HepG2 (cell line): Measurements from ENCODE around the gene NRL. TPM values are rescaled to one million over a fixed set of nuclear protein-coding genes. Genes with fewer than 3 reads are reported as not detected.

Experiments
- ASH2L ChIP-seq: fragments of 300-600, 200-600 bp; sonication (generic); IDR thresholded peaks from 2 replicates; pipeline ENCODE4 v1.7.0; 2017; ENCODE audit warnings: low read depth, mild to moderate bottlenecking, moderate library complexity, mixed read lengths, low read length; ENCODE audit not compliant: insufficient read length
- FLYWCH1 ChIP-seq: sonication (generic); formaldehyde crosslinking; IDR thresholded peaks from 2 replicates; pipeline ENCODE4 v1.8.1; 2023; ENCODE audit warnings: mild to moderate bottlenecking, missing genetic modification reagents
- GFI1 ChIP-seq: sonication (generic); formaldehyde crosslinking; IDR thresholded peaks from 2 replicates; pipeline ENCODE4 v1.5.0; 2020; ENCODE audit warnings: missing genetic modification reagents, mild to moderate bottlenecking, borderline replicate concordance
- HDAC2 ChIP-seq: sonication (generic); formaldehyde crosslinking; IDR thresholded peaks from 2 replicates; pipeline ENCODE4 v1.4.0; 2020; ENCODE audit warnings: missing genetic modification reagents
- KDM4B ChIP-seq: sonication (generic); formaldehyde crosslinking; IDR thresholded peaks from 2 replicates; pipeline ENCODE4 v1.4.0; 2020; ENCODE audit warnings: missing genetic modification reagents
- KLF13 ChIP-seq: sonication (generic); formaldehyde crosslinking; IDR thresholded peaks from 2 replicates; pipeline ENCODE4 v1.4.0; 2020; ENCODE audit warnings: mild to moderate bottlenecking, missing genetic modification reagents
- KMT2A ChIP-seq: sonication (generic); formaldehyde crosslinking; IDR thresholded peaks from 2 replicates; pipeline ENCODE4 v1.4.0; 2020; ENCODE audit warnings: missing genetic modification reagents
- NR2F6 ChIP-seq, 2 experiments: IDR thresholded peaks; 2 replicates each; pipeline ENCODE4 v1.6.1; 2016; ENCODE audit warnings: antibody characterized with exemption in 1 of 2, mild to moderate bottlenecking in 1 of 2
- PRPF4 ChIP-seq: fragments of 200-400 bp; formaldehyde crosslinking; IDR thresholded peaks from 2 replicates; pipeline ENCODE4 v1.6.1; 2016; ENCODE audit warnings: low read length, low read depth; ENCODE audit not compliant: poor library complexity, severe bottlenecking
- SOX6 ChIP-seq, 2 experiments: fragments of 450-650 bp in 1 of 2; sonication (generic) in 1 of 2; formaldehyde crosslinking in 1 of 2; IDR thresholded peaks; 2 replicates each; pipeline versions ENCODE4 v1.4.0 to v1.6.1; 2017 to 2020; ENCODE audit warnings: antibody characterized with exemption in 1 of 2, mild to moderate bottlenecking in 1 of 2, missing genetic modification reagents in 1 of 2
- TOPORS ChIP-seq: sonication (generic); formaldehyde crosslinking; IDR thresholded peaks from 2 replicates; pipeline ENCODE4 v1.8.0; 2023; ENCODE audit warnings: mild to moderate bottlenecking, missing genetic modification reagents
- ZSCAN12 ChIP-seq: sonication (generic); formaldehyde crosslinking; IDR thresholded peaks from 2 replicates; pipeline ENCODE4 v1.9.0; 2021; ENCODE audit warnings: mild to moderate bottlenecking, missing genetic modification reagents
- polyA plus RNA-seq, 8 experiments: library from polyadenylated mRNA; depleted of rRNA in 3 of 8; stranded (reverse) in 7 of 8; unstranded in 1 of 8; fragments of >200 nt; fragmentation: Illumina TruSeq in 4 of 8; extraction: Trizol in 4 of 8; gene quantifications; 2 replicates each; pipeline versions ENCODE4 v1.2.1 to v1.2.3, GENCODE V29; 2011 to 2016; ENCODE audit warnings: low read depth in 4 of 8, missing spikeins in 1 of 8, mixed read lengths in 1 of 8; ENCODE audit not compliant: insufficient read depth in 1 of 8
- total RNA-seq, 5 experiments: library from RNA; depleted of rRNA; stranded (reverse); fragments of >200 nt; fragmentation: Illumina TruSeq; extraction: Trizol; gene quantifications; 2 replicates each; pipeline ENCODE4 v1.2.3, GENCODE V29; 2016; ENCODE audit warnings: low read depth in 1 of 5
- TF ChIP-seq, protein P1 (sequence below): sonication (generic); formaldehyde crosslinking; conservative IDR thresholded peaks from 2 replicates; pipeline ENCODE4 v1.4.0; 2020; ENCODE audit warnings: mild to moderate bottlenecking, missing genetic modification reagents, moderate library complexity
- TF ChIP-seq, protein P2 (sequence below): sonication (generic); IDR thresholded peaks from 2 replicates; pipeline ENCODE4 v1.6.1; 2016; ENCODE audit warnings: low read depth, borderline replicate concordance
- TF ChIP-seq, protein P3 (sequence below): sonication (generic); formaldehyde crosslinking; conservative IDR thresholded peaks from 2 replicates; pipeline ENCODE4 v1.8.1; 2023; ENCODE audit warnings: missing genetic modification reagents
- TF ChIP-seq, protein P4 (sequence below): sonication (generic); formaldehyde crosslinking; IDR thresholded peaks from 2 replicates; pipeline ENCODE4 v1.8.0; 2022; ENCODE audit warnings: mild to moderate bottlenecking, missing genetic modification reagents
- TF ChIP-seq, protein P5 (sequence below): IDR thresholded peaks from 2 replicates; pipeline ENCODE4 v1.6.1; 2016; ENCODE audit warnings: missing compliant biosample characterization, missing genetic modification reagents, borderline replicate concordance
- TF ChIP-seq, protein P6 (sequence below): sonication (generic); formaldehyde crosslinking; IDR thresholded peaks from 2 replicates; pipeline ENCODE4 v1.8.0; 2022; ENCODE audit warnings: low read depth, missing genetic modification reagents

The NRL gene
- total and polyA plus RNA-seq, 2 of the 13 experiments (the other 11 are each of a cell fraction or from before 2014, with no cell fraction given), result 2.5 to 4.7 TPM

DNA sequence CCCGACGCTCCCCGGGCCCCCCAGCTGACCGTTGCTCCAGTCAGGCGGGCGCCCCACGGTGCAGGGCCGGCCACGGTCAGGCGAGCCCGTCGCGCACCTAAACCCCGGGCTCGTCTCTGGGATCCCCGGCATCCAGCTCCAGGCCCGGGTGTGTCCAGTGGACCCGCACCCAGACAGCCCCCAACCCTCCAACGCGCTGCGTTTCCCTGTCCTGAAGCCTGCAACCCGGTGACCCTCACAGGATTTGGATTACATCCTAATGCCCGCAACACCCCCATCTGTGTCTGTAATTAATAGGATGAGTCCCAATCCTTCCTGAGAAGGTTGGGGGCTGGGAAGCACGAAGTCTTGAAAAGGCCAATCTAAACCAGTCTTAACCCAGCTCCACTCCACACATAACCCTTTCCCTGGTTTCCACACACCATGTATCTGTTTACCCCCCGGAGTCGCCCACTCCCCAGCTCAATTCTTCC lies 33.0 kb downstream of the NRL start (continued):
- TF ChIP-seq, protein P1, sequence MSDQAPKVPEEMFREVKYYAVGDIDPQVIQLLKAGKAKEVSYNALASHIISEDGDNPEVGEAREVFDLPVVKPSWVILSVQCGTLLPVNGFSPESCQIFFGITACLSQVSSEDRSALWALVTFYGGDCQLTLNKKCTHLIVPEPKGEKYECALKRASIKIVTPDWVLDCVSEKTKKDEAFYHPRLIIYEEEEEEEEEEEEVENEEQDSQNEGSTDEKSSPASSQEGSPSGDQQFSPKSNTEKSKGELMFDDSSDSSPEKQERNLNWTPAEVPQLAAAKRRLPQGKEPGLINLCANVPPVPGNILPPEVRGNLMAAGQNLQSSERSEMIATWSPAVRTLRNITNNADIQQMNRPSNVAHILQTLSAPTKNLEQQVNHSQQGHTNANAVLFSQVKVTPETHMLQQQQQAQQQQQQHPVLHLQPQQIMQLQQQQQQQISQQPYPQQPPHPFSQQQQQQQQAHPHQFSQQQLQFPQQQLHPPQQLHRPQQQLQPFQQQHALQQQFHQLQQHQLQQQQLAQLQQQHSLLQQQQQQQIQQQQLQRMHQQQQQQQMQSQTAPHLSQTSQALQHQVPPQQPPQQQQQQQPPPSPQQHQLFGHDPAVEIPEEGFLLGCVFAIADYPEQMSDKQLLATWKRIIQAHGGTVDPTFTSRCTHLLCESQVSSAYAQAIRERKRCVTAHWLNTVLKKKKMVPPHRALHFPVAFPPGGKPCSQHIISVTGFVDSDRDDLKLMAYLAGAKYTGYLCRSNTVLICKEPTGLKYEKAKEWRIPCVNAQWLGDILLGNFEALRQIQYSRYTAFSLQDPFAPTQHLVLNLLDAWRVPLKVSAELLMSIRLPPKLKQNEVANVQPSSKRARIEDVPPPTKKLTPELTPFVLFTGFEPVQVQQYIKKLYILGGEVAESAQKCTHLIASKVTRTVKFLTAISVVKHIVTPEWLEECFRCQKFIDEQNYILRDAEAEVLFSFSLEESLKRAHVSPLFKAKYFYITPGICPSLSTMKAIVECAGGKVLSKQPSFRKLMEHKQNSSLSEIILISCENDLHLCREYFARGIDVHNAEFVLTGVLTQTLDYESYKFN (CRISPR knock-in tag), result peak; percentile 12; the same call in 1 of the 2 replicates
- TF ChIP-seq KMT2A (CRISPR knock-in tag), result 0 out of 2 replicates have a peak, but pooled peaks have one; percentile 35
- TF ChIP-seq, protein P2, sequence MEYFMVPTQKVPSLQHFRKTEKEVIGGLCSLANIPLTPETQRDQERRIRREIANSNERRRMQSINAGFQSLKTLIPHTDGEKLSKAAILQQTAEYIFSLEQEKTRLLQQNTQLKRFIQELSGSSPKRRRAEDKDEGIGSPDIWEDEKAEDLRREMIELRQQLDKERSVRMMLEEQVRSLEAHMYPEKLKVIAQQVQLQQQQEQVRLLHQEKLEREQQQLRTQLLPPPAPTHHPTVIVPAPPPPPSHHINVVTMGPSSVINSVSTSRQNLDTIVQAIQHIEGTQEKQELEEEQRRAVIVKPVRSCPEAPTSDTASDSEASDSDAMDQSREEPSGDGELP, result peak; percentile 51; the same call in 1 of the 2 replicates
- TF ChIP-seq ZSCAN12, result peak; percentile 14; the same call in 1 of the 2 replicates
- TF ChIP-seq KLF13 (CRISPR knock-in tag), result no peak
- peak; percentile 18 for TF ChIP-seq PRPF4
- no peak for TF ChIP-seq SOX6 (IDR thresholded peaks at IDR 0.05)
- TF ChIP-seq SOX6 (CRISPR knock-in tag; IDR thresholded peaks at IDR 0.05), result peak; percentile 5; the same call in 1 of the 2 replicates
- 0 out of 2 replicates have a peak, but pooled peaks have one; percentile 16 for TF ChIP-seq GFI1 (CRISPR knock-in tag)
- TF ChIP-seq, protein P3, sequence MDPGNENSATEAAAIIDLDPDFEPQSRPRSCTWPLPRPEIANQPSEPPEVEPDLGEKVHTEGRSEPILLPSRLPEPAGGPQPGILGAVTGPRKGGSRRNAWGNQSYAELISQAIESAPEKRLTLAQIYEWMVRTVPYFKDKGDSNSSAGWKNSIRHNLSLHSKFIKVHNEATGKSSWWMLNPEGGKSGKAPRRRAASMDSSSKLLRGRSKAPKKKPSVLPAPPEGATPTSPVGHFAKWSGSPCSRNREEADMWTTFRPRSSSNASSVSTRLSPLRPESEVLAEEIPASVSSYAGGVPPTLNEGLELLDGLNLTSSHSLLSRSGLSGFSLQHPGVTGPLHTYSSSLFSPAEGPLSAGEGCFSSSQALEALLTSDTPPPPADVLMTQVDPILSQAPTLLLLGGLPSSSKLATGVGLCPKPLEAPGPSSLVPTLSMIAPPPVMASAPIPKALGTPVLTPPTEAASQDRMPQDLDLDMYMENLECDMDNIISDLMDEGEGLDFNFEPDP (CRISPR knock-in tag), result no peak
- no peak for TF ChIP-seq FLYWCH1
- peak; percentile 65; the same call in 1 of the 2 replicates for TF ChIP-seq KDM4B (CRISPR knock-in tag)
- TF ChIP-seq, protein P4, sequence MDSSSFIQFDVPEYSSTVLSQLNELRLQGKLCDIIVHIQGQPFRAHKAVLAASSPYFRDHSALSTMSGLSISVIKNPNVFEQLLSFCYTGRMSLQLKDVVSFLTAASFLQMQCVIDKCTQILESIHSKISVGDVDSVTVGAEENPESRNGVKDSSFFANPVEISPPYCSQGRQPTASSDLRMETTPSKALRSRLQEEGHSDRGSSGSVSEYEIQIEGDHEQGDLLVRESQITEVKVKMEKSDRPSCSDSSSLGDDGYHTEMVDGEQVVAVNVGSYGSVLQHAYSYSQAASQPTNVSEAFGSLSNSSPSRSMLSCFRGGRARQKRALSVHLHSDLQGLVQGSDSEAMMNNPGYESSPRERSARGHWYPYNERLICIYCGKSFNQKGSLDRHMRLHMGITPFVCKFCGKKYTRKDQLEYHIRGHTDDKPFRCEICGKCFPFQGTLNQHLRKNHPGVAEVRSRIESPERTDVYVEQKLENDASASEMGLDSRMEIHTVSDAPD (CRISPR knock-in tag), result no peak
- 0 out of 2 replicates have a peak, but pooled peaks have one; percentile 13 for TF ChIP-seq HDAC2
- TF ChIP-seq NR2F6 (IDR thresholded peaks at IDR 0.05), result no peak
- TF ChIP-seq NR2F6 (CRISPR knock-in tag; IDR thresholded peaks at IDR 0.05), result peak; percentile 4; the same call in 1 of the 2 replicates
- no peak for TF ChIP-seq TOPORS (CRISPR knock-in tag)
- TF ChIP-seq, protein P5, sequence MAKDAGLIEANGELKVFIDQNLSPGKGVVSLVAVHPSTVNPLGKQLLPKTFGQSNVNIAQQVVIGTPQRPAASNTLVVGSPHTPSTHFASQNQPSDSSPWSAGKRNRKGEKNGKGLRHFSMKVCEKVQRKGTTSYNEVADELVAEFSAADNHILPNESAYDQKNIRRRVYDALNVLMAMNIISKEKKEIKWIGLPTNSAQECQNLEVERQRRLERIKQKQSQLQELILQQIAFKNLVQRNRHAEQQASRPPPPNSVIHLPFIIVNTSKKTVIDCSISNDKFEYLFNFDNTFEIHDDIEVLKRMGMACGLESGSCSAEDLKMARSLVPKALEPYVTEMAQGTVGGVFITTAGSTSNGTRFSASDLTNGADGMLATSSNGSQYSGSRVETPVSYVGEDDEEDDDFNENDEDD (CRISPR knock-in tag), result peak; percentile 16; the same call in 1 of the 2 replicates
- peak; percentile 35 for TF ChIP-seq ASH2L
- TF ChIP-seq, protein P6, sequence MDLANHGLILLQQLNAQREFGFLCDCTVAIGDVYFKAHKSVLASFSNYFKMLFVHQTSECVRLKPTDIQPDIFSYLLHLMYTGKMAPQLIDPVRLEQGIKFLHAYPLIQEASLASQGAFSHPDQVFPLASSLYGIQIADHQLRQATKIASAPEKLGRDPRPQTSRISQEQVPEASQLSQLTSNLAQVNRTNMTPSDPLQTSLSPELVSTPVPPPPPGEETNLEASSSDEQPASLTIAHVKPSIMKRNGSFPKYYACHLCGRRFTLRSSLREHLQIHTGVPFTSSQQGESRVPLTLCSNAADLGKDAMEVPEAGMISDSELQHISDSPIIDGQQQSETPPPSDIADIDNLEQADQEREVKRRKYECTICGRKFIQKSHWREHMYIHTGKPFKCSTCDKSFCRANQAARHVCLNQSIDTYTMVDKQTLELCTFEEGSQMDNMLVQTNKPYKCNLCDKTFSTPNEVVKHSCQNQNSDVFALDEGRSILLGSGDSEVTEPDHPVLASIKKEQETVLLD, result 0 out of 2 replicates have a peak, but pooled peaks have one; percentile 31
